Stimulated activated CD8-positive, alpha-beta memory T cell treated with anti-CD3 and anti-CD28 coated beads, Interleukin-2, amount 100 ng/mL, for 1 hour (primary cell): ENCODE data around the gene PRDM13.
"Not testable (repeated sequence)": the region's sequence is repeated elsewhere in the genome, so short reads cannot be mapped to it uniquely, and the experiment has no call there.

Experiments used
- DNase-seq, 2 donors: peaks; one replicate each; pipeline ENCODE4 v3.0.0-alpha.2; 2020; ENCODE audit warnings: low read depth in 2 of 2

The PRDM13 gene

DNA sequence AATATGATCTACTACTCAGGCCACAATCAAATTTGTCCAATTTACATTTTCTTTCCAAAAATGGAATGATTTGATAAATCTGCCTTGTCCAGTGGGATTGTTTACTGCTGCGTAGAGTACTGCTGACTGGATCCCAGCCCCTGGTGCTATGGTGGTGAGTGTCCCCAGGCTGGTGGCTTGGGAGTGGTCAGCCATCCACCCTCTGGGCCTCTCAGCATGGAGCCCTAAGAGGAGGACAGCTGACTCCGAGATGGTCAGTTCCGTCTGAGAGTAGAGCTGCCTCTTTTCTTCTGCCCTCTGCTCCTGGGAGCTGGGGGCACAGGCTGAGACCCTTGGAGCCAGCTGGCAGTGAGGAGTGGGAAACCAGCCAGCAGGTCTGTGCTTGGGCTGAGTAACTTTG is 22.7 kb downstream of the PRDM13 start:
- DNase-seq: no peak

- DNase-seq: no peak
These were observed 31.0 kb downstream of the PRDM13 start for GRCh38 chr6:99637629-99638028.

GRCh38 chr6:99638358-99638757 is 31.7 kb downstream of the PRDM13 start:
- DNase-seq: not testable (repeated sequence)

DNA sequence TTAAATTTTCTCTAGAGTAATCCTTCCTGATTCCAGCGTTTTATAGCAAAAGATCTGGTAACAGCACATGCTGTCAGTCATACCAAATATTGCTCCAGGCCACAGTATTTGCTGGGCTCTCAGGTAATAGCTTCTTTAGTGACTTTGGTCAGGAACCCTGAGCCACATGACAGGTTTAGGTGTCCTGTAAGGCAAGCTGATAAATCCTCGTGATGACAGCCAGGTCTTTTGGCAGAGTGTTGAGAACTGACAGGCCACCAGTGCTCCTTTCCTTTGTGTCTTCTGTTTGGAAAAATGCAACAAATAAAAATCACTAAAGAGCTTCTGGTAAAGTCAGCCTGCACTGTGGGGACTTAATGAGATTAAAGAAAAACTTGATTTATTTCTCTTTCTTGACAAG is 34.6 kb downstream of the PRDM13 start:
- no peak for DNase-seq

GRCh38 chr6:99645986-99646385 is 39.4 kb downstream of the PRDM13 start:
- DNase-seq: no peak

GRCh38 chr6:99650091-99650571 is 43.5 kb downstream of the PRDM13 start:
- DNase-seq: not testable (repeated sequence)

GRCh38 chr6:99660206-99660605 is 53.6 kb downstream of the PRDM13 start:
- DNase-seq: no peak

GRCh38 chr6:99661870-99662269 is 55.2 kb downstream of the PRDM13 start:
- DNase-seq: no peak

DNA sequence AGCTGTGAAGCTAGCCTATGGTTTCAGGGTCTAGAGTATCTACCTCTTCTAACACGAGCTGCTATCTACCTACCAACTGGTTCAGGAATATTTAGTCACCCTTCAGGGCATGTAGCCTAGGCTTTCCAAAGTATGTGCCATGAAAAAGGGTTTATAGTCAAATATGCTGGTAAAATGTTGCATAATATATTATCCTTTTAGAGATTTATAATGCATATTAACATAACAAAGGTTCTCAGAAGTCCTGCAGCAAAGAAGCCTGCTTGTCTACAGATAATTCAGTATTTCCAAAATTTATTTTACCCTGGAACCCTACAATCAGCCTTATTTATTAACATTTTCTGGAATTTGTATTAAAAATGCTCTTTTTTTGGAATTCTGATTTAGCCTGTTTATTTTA is 56.0 kb downstream of the PRDM13 start:
- no peak for DNase-seq
